ENCODE measurements around the gene OR8D1. TPM values are rescaled to one million over a fixed set of nuclear protein-coding genes. Genes with fewer than 3 reads are reported as not detected.

OR8D1 gene
- total and polyA plus RNA-seq, 2 of the 8 experiments (the other 6 are each of a cell fraction or from before 2014, with no cell fraction given): not detected

GRCh38 chr11:124315052-124315451 lies 1.3 kb upstream of the OR8D1 start (continued):
- no peak for TF ChIP-seq SRF (IDR thresholded peaks at IDR 0.05; ENCODE audit: low read depth, low read length)
- no peak for TF ChIP-seq CBX5 (IDR thresholded peaks at IDR 0.05; ENCODE audit: low read depth, low read length)
- no peak for TF ChIP-seq SIRT6 (IDR thresholded peaks at IDR 0.05; ENCODE audit: low read length)
- TF ChIP-seq JUND (IDR thresholded peaks at IDR 0.05; ENCODE audit: low read length): no peak
- no peak for TF ChIP-seq EP300 (IDR thresholded peaks at IDR 0.05; ENCODE audit: borderline replicate concordance in 1 of 2, low read depth in 2 of 2, low read length in 2 of 2)
